ENCODE results near the gene KCTD16.

GRCh38 chr5:144121577-144121976 lies 49.1 kb upstream of the KCTD16 start:
- TF ChIP-seq CTCF (conservative IDR thresholded peaks at IDR 0.05 in 1 of 2, IDR thresholded peaks at IDR 0.05 in 1 of 2; ENCODE audit: extremely low read depth in 1 of 2, insufficient read depth in 1 of 2, low read depth in 1 of 2, low read length in 2 of 2) (no peak), EZH2 (IDR thresholded peaks at IDR 0.05; ENCODE audit: borderline replicate concordance, low read length) (no peak)
